Thymus (tissue), 11 donors: ENCODE results near the gene PPIH. TPM values are rescaled to one million over a fixed set of nuclear protein-coding genes. Genes with fewer than 3 reads are reported as not detected.
"Not testable (repeated sequence)": the region's sequence is repeated elsewhere in the genome, so short reads cannot be mapped to it uniquely, and the experiment has no call there.

ENCODE experiments used
- DNase-seq, 9 donors: peaks; one replicate each; pipeline ENCODE4 v3.0.0-alpha.2; 2013; ENCODE audit warnings: low spot score in 9 of 9, low read depth in 6 of 9, missing footprints in 1 of 9
- H3K27ac ChIP-seq, 2 donors: one replicate each; pipeline ENCODE4 v1.5.1; 2013; ENCODE audit warnings: control low read depth in 1 of 2, low read depth in 1 of 2, low read length in 1 of 2, mild to moderate bottlenecking in 1 of 2, moderate library complexity in 1 of 2
- H3K27me3 ChIP-seq, 2 donors: one replicate each; pipeline ENCODE4 v1.5.1; 2013; ENCODE audit warnings: low read length in 1 of 2; ENCODE audit not compliant: control insufficient read depth in 2 of 2, insufficient read depth in 1 of 2
- H3K36me3 ChIP-seq, 2 donors: one replicate each; pipeline ENCODE4 v1.5.1; 2013; ENCODE audit warnings: low read length in 1 of 2, mild to moderate bottlenecking in 1 of 2, moderate library complexity in 1 of 2; ENCODE audit not compliant: control insufficient read depth in 2 of 2, insufficient read depth in 2 of 2
- H3K4me1 ChIP-seq, 2 donors: one replicate each; pipeline ENCODE4 v1.5.1; 2013; ENCODE audit warnings: low read length in 2 of 2; ENCODE audit not compliant: control insufficient read depth in 2 of 2, insufficient read depth in 2 of 2
- H3K4me3 ChIP-seq, 2 donors: one replicate each; pipeline ENCODE4 v1.5.1; 2013; ENCODE audit warnings: low read length in 2 of 2, control low read depth in 1 of 2, mild to moderate bottlenecking in 1 of 2
- H3K9me3 ChIP-seq, 2 donors: one replicate each; pipeline ENCODE4 v1.5.1; 2013; ENCODE audit warnings: low read length in 1 of 2, mild to moderate bottlenecking in 1 of 2; ENCODE audit not compliant: control insufficient read depth in 2 of 2, insufficient read depth in 1 of 2
- WGBS: extraction: QIAGEN DNeasy Blood & Tissue Kit; methylation state at CpG from one replicate; pipeline ENCODE4 v1.1.7; 2013; 5-methylcytosine and 5-hydroxymethylcytosine counted together
- polyA plus RNA-seq: library from polyadenylated mRNA; stranded (reverse); fragments of 200-250 nt; gene quantifications from one replicate; pipeline ENCODE4 v1.2.3, GENCODE V29; 2013
- total RNA-seq: library from RNA; stranded (reverse); fragments of 120-200 nt; gene quantifications from one replicate; pipeline ENCODE4 v1.2.4, GENCODE V29; 2013
- donor health status: healthy.

PPIH gene
- total and polyA plus RNA-seq, 2 donors: 49.7 to 95.2 TPM

DNA sequence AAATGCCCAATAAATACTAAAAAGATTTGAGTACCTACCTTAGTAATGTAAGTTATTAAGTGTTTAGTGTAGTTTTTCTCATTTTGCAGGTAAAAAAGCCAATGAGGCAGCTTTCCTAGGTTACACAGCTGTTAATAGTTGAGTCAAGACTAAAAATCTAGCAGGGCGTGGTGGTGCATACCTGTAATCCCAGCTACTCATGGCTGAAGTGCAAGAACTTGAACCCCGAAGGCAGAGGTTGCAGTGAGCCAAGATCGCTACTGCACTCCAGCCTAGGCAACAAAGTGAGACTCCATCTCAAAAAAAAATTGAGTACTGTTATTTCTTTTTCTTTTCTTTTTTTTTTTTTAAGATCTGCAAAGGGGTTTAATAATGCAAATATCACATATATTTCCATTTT, 31.7 kb downstream of the PPIH start:
- H3K27ac ChIP-seq: no peak overlapping the region
- H3K36me3 ChIP-seq: peaks cover 7 to 56% of the 10 kb centered on the region in 2 donors
- no peaks in the 10 kb centered on the region for H3K9me3 ChIP-seq
- no peak overlapping the region for H3K4me3 ChIP-seq
- no peaks in the 10 kb centered on the region for H3K27me3 ChIP-seq
- H3K4me1 ChIP-seq: peaks cover 0 to 5% of the 10 kb centered on the region in 2 donors
- DNase-seq: no peak
- 93% methylated on average over 3 of the region's 3 CpGs for WGBS

DNA sequence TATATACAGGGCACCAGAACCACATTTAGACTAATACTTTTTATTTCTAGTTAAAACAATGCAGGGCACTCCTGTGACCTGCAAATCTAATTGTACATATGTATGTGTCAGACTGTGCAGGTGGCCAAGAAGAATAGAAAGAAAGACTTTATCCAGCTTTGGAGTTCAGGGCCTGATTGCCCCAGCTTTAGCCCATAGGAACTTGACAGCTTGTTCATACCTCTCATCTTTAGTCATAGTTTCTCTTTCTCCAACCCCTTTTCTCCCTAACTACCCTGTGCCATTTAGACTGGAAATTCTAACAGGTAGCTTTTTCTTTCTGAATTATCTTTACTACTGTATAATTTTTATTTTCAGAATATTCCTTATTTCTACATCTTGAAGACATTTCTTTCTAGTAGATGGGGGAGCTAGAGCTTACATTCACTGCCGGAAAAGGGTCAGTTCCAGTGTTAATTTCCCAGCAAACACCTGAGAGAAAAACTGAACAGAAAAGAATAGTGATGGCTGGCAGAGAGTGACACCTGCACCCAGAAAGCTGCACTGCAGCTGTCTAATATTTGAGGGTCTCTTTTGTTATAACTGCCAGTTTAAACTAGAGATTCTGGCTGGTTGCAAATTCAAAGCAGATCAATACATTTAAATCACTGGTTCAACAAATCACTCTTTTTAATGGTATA, 32.4 kb downstream of the PPIH start:
- Histone ChIP-seq H3K36me3 (peaks cover 10 to 61% of the 10 kb centered on the region in 2 donors), H3K27me3 (no peaks in the 10 kb centered on the region), H3K9me3 (no peaks in the 10 kb centered on the region), H3K27ac (no peak overlapping the region), H3K4me3 (no peak overlapping the region), H3K4me1 (peaks cover 0 to 5% of the 10 kb centered on the region in 2 donors)
- DNase-seq: no peak
- WGBS: 94% methylated on average over 1 of the region's 1 CpG

DNA sequence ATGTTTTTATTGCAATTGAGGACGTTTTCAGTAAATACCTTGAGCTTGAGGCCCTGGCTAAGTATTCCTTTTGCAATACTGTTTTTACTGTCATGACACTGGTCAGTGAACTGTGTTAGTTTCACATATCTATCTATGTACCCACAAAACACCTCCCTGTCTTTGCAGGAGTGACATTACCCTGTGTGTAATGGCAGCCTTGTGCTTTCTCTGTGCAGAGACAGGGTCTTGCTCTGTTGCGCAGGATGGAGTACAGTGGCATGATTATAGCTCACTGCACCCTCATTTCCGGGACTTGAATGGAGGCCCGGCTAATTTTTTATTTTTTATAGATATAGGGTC, 32.9 kb downstream of the PPIH start:
- H3K4me1 ChIP-seq: peaks cover 0 to 5% of the 10 kb centered on the region in 2 donors
- H3K27me3 ChIP-seq: no peaks in the 10 kb centered on the region
- H3K27ac ChIP-seq: no peak overlapping the region
- WGBS: 93% methylated on average over 4 of the region's 4 CpGs
- H3K36me3 ChIP-seq: peaks cover 12 to 67% of the 10 kb centered on the region in 2 donors
- DNase-seq: no peak
- H3K9me3 ChIP-seq: no peaks in the 10 kb centered on the region
- no peak overlapping the region for H3K4me3 ChIP-seq

DNA sequence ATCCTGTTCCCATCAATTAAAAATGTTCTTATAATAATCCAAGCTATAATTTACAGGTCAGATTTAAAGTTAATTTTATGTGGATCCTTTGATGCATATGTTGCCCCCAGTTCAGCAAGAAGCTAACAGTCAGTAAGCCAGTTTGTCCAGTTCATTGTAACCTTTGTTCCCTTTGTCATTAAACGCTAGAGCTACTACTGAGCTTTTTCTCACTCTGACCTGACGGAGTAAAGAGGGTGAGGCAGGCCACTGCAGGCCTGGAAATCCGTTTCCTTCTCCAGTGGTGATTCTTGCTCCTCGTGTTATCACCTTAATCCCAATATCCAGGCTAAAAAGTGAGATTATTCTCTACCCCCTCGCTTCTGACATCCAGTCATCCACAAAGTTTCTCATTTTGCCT, 34.2 kb downstream of the PPIH start:
- DNase-seq: no peak
- Histone ChIP-seq H3K4me1 (no peaks in the 10 kb centered on the region), H3K27me3 (no peaks in the 10 kb centered on the region), H3K27ac (no peak overlapping the region), H3K9me3 (no peaks in the 10 kb centered on the region), H3K36me3 (peaks cover 25 to 70% of the 10 kb centered on the region in 2 donors), H3K4me3 (no peak overlapping the region)
- 79% methylated on average over 5 of the region's 5 CpGs for WGBS

- no peaks in the 10 kb centered on the region for H3K27me3 ChIP-seq
- no peak overlapping the region for H3K27ac ChIP-seq
- H3K9me3 ChIP-seq: no peaks in the 10 kb centered on the region
- H3K4me1 ChIP-seq: no peaks in the 10 kb centered on the region
- no peak overlapping the region for H3K4me3 ChIP-seq
- DNase-seq: no peak
- WGBS: 95% methylated on average over 2 of the region's 2 CpGs
- H3K36me3 ChIP-seq: peaks cover 26 to 70% of the 10 kb centered on the region in 2 donors
Observed at GRCh38 chr1:42692911-42693310, 34.7 kb downstream of the PPIH start.

- WGBS: 99% methylated on average over 4 of the region's 4 CpGs
- H3K36me3 ChIP-seq: peaks cover 49 to 94% of the 10 kb centered on the region in 2 donors
- H3K27me3 ChIP-seq: no peaks in the 10 kb centered on the region
- DNase-seq: no peak
- H3K9me3 ChIP-seq: no peaks in the 10 kb centered on the region
- no peaks in the 10 kb centered on the region for H3K4me1 ChIP-seq
- H3K4me3 ChIP-seq: no peak overlapping the region
- H3K27ac ChIP-seq: no peak overlapping the region
Observed at GRCh38 chr1:42698081-42698813, 40.0 kb downstream of the PPIH start.

GRCh38 chr1:42700006-42700405, 41.8 kb downstream of the PPIH start:
- H3K4me1 ChIP-seq: no peaks in the 10 kb centered on the region
- no peak for DNase-seq
- H3K4me3 ChIP-seq: no peak overlapping the region
- H3K27me3 ChIP-seq: no peaks in the 10 kb centered on the region
- H3K27ac ChIP-seq: no peak overlapping the region
- no peaks in the 10 kb centered on the region for H3K9me3 ChIP-seq
- H3K36me3 ChIP-seq: peaks cover 58 to 96% of the 10 kb centered on the region in 2 donors

- H3K4me1 ChIP-seq: no peaks in the 10 kb centered on the region
- H3K27me3 ChIP-seq: no peaks in the 10 kb centered on the region
- H3K36me3 ChIP-seq: peaks cover 40 to 88% of the 10 kb centered on the region in 2 donors
- no peaks in the 10 kb centered on the region for H3K9me3 ChIP-seq
- H3K4me3 ChIP-seq: no peak overlapping the region
- 98% methylated on average over 7 of the region's 7 CpGs for WGBS
- no peak overlapping the region for H3K27ac ChIP-seq
- DNase-seq: no peak
Observed at GRCh38 chr1:42703888-42704464, 45.8 kb downstream of the PPIH start.

DNA sequence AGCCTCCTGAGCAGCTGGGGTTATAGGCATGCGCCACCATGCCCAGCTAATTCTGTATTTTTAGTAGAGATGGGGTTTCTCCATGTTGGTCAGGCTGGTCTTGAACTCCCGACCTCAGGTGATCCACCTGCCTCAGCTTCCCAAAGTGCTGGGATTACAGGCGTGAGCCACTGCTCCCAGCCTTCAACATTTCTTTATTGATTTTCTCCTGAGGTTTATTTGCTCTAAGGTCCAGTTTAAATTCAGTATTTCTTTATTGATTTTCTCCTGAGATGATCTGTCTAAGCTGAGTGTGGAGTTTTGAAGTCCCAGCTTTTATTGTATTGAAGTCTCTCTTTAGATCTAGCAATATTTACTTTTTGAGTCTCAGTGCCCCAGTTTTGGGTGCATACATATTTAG, 54.6 kb downstream of the PPIH start:
- not testable (repeated sequence) for H3K9me3 ChIP-seq, H3K27me3 ChIP-seq, H3K27ac ChIP-seq, H3K4me3 ChIP-seq, H3K4me1 ChIP-seq, DNase-seq
- peaks cover 16 to 32% of the 10 kb centered on the region in 2 donors for H3K36me3 ChIP-seq
- 98% methylated on average over 3 of the region's 3 CpGs for WGBS
